HG03135 (cell line): ENCODE data around the gene DQX1.
A peak's percentile ranks its signal among the peaks of the same experiment; 100 is the strongest.

Experiments
- ATAC-seq: cut with Tn5 transposase; IDR thresholded peaks from one replicate; pipeline ENCODE4 v1.9.1; 2021; ENCODE audit warnings: mild to moderate bottlenecking, moderate library complexity; ENCODE audit not compliant: unreplicated experiment

DQX1 gene

DNA sequence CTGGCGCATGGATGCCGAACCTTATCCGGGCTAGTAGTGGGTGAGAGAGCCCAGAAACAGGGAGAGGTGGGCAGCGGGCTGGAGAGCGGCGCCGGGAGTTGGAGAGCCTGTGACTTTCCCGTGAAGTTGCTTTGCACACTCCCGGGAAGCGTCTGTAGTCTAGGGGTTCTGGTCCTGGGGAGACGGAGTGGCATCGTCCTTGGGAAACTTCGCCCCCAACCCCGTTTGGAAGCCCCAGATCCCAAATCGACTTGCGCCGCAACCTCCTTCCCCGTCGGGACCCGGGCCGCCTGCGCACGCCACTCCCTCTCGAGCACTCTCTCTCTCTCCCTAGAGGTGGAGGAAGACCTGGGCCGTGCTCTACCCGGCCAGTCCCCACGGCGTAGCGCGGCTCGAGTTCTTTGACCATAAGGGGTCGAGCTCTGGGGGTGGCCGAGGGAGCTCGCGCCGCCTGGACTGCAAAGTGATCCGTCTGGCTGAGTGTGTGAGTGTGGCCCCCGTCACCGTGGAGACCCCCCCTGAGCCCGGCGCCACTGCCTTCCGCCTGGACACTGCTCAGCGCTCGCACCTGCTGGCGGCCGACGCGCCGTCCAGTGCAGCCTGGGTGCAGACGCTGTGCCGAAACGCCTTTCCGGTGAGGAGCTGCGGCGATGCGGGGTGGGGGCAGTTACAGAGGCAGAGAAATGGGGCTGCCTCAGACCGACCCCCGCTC is 28.9 kb upstream of the DQX1 start:
- ATAC-seq = peak; percentile 58

DNA sequence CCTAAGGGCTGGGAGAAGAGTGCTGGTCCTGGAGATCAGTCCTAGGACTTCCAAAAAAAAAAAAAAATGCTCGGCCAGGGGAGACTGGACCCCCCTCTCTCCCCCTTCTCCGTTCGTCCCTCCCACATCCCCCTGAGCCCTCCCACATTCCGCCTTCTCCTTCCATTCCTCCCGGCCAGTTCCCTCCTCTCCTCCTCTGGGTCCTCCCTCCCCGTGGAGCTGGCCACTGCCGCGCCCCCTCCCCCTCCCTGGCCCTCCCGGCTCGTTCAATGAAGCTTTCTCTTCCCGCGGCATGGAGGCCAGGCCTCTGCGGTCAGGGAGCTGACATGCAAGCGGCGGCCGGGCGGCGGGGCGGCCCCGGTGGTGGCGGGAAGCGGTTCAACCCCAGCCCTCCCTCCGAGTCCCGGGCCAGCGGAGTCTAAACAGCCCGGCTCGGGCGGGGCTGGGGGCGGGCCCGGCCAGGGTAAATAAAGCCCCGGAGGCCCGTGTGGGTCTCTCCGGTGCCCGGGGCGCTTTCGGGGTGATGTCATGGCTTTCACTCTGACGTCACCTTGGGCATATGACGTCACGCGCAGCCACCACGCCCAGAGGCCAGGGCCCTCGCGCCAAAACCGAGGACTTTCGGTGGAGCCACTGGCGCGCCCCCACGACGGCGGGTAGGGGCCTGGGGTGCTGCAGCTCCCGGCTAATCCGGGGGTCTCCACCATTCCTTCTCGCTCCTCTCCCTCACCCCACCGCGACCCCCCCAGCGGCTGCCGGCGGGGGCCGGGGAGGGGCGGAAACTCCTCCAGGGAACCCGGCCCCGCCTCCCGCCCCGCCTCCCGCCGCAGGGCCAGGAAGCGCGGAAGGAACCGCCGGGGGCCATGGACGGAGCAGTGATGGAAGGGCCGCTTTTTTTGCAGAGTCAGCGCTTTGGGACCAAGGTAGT is 28.1 kb upstream of the DQX1 start, which contains the start of the genes DOK1 and LOXL3:
Gene DOK1 (plus strand): TSS at position 829 of the 928 bp plus-strand sequence. CDS start 35 bp downstream, at position 864.
Gene LOXL3 (minus strand): TSS at position 51 of the 928 bp plus-strand sequence. CDS start 1,308 bp downstream, outside the sequence.
- ATAC-seq = peak; percentile 57

- no peak for ATAC-seq
These were observed 27.1 kb upstream of the DQX1 start for GRCh38 chr2:74552914-74553811.

DNA sequence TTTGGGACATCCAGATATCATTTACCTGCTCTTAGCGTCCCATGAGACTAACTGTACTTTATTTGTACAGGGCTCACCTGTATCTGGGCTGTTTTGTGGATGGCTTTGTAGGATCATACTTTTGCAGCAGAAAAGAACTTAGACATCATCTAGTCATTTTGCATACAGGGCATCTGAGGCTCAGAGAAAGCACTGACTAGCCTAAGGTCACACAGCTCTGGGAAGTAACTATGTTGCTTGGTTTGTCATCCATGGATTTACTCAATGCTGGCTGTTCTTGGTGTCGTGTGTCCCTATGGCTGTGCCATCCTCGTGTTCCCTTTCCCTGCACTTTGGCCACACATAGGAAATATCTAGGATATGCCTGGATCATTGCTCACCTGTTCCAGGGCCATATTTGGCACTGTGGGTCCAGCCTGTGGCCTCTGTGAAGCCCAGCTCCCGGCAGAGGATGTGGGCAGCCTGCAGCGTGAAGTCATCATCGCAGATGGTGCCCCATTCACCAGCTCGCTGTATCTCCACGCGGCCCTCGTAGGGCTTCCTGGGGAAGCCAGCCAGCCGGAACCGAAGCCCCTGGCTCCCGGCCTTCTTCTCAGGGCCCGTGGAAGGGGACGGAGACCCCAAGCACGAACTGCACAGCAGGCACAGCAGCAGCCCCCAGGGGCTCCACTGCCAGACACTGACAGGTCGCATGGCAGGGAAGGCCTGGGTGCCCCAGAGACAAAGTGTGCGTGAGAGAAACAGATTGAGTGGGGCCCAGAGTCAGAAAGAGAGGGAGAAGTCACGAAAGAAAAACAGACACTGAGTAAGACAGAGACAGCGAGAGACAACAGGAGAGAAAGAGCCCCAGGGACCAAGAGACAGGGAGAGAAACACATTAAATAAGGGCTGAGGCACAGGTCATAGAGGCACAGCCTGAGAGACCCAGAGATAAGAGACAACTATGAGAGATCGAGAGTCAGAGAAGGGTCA is 26.2 kb upstream of the DQX1 start:
- ATAC-seq = no peak

DNA sequence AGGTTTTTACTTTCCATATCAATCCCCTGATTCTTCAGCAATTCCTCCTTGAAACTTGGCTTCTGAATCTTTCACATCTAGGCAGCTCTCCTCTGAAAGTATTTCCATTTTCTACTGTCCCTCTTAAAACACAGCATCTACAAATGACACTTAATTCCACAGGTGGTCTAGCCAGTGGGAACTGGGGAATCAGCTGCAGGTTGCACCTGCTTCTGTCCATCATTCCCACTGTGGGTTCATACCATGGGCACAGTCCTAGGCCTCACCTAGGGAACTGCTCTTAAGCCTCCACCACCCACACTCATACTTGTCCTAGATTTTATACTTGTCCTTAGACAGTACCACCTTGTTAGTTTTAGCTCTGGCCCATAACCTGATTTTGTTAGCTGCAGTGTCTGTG is 25.5 kb upstream of the DQX1 start:
- ATAC-seq = no peak

GRCh38 chr2:74550231-74550630 is 24.2 kb upstream of the DQX1 start:
- ATAC-seq = no peak

- no peak for ATAC-seq
These were observed 23.1 kb upstream of the DQX1 start for GRCh38 chr2:74548900-74549826.

DNA sequence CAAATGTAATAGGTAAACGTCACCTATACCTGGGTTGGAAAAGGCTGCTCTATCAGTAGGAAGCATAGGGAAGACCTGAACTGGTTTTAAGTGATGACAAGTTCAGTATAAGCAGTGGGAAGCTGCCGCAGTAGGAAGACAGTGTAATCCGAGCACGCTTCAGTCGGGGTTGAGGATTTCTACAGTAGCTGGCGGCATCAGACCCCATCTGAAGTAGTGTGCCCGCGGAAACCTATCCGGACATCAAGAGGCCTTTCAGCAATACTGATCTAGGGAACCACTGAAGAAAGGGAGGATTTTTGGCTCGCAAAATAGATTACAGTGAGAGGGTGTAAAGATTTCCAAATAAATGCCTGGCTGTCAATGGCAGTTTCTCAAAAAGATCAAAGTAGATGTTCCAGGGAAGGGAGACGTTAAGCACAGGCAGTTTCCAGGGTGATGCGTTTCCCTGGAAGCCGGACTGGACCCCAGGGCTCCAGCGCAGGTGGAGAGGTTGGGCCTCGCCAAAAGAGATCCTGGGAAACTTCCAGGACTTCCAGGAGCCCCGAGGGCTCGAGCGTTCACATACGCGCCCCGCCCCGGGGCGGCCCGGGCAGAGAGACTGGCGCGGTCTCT is 22.4 kb upstream of the DQX1 start:
- ATAC-seq = no peak

DNA sequence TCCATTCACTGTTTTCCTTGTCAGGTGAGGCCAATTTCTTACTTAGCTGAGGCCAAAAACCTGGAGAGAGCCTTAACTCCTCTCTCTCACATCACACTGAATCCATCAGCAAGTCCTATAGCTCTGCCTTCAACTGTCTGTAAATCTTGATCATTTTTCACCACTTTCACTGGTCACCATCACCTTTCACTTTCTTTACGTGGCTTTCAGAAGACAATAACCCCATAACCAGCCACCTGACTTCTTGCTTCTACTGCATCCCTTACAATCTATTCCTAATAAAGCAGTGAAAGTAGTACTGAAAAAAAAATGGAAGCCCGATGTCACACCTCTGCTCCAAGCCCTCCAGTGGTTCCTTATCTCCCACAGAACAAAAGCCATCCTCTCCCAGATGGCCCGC is 20.0 kb upstream of the DQX1 start:
- no peak for ATAC-seq

GRCh38 chr2:74544634-74545033 is 18.6 kb upstream of the DQX1 start:
- no peak for ATAC-seq

DNA sequence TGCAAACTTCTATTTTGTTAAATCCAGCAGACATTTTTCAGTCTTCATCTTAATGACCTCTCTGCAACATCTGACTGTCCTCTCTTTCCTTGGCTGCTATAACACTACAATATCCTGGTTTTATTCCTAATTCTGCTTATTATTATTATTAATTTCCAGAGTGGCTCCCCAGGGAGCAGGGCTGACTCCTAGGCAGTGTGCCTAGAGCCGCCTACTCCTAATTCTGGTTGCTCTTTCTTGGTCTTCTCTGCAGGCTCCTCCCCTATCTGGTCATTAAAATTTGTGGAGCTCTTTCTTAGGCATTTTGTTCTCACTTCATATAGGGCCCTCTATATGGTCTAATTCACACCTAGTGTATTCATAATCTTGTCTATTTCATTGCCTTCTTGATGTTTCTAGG is 16.9 kb upstream of the DQX1 start:
- no peak for ATAC-seq

DNA sequence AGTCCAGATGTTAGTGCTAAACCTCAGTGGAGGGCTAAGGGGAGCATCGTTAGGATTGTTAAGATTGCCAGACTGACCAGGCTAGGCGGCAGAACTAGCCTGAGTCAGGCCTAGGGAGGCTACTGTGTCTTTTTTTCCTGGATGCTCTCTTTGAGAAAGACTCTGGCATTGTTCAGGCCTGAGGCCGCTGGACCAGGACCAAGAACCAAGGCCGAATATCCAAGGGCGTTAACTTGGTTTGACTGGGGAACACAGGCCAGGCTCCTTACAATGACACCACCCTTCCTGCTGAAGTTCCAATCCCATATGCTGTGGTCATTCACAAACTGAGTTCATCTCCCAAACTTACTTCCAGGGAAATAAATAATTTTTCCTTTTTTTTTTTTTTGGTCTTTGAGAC is 14.3 kb upstream of the DQX1 start:
- no peak for ATAC-seq

- ATAC-seq = no peak
These were observed 12.9 kb upstream of the DQX1 start for GRCh38 chr2:74538881-74539339.

DNA sequence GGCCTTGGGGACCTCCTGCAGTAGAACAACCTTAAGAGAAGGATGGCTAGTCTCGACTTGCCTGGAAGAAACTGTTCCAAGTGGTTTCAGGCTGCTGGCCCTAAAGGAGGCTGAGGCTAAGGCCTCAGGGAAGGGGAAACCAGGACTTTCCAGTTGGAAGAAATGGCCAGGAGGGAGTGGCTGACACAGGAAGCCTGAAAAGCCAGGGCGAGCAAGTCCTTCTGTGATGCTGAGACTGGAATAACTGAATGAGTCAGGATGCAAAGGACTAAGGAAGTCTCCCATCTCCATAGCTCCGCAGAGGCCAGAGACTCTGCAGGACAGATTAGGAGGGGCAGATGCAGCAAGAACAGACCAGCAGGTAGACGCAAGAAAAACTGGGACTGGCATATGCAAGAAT is 11.1 kb upstream of the DQX1 start:
- ATAC-seq = no peak

GRCh38 chr2:74536166-74536950 is 10.3 kb upstream of the DQX1 start:
- no peak for ATAC-seq

DNA sequence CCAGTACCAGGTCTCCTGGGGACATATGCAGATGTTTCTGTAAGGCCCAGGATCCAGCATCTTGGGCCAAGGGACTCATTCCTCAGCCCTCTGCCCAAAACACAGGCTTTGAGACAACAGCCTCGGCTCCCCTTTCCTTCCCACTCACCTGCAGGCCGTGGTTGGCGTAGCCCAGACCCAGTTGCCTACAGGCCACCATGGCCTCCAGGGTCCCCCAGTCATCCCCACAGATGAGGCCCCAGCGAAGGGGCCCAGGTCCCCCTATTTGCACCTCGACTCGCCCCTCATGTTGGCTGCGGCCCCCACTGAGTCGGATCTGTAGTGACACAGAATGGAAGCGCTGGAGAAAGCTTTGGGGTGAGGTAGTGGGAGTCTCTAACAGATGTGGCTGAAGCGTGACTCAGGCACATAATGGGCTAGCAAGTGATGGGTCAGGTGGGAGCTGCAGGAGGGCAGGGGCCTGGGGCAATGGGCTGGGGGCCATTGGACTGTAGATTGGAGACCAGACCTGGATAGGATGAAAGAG is 9.5 kb upstream of the DQX1 start:
- ATAC-seq = no peak

GRCh38 chr2:74534411-74534810 is 8.4 kb upstream of the DQX1 start:
- ATAC-seq = no peak
